Brain microvascular endothelial cell (primary cell): Measurements from ENCODE around the gene FOCAD.

Source experiments
- DNase-seq: peaks from one replicate; pipeline ENCODE4 v3.0.0-alpha.2; 2020
- H3K27ac ChIP-seq: fragments of 250-450 bp; sonication (Bioruptor Pico); 2 replicates; pipeline ENCODE4 v1.5.1; 2020; ENCODE audit warnings: mild to moderate bottlenecking, moderate library complexity
- H3K27me3 ChIP-seq: fragments of 250-450 bp; sonication (Bioruptor Pico); replicated peaks from 2 replicates; pipeline ENCODE4 v1.5.1; 2020; ENCODE audit warnings: mild to moderate bottlenecking
- H3K36me3 ChIP-seq: fragments of 250-450 bp; sonication (Bioruptor Pico); replicated peaks from 2 replicates; pipeline ENCODE4 v1.5.1; 2020; ENCODE audit warnings: mild to moderate bottlenecking
- H3K4me3 ChIP-seq: 2 replicates; pipeline ENCODE4 v1.5.1; 2011; ENCODE audit warnings: low read depth, mild to moderate bottlenecking, control low read depth, low read length, moderate library complexity
- CTCF ChIP-seq: IDR thresholded peaks from 2 replicates; pipeline ENCODE4 v1.5.1; 2011; ENCODE audit warnings: low read depth, mild to moderate bottlenecking, moderate library complexity, low read length, control low read depth, inconsistent platforms; ENCODE audit errors: missing control alignments
- in situ Hi-C: cut with HindIII; loops from 2 replicates; pipeline ENCODE4 v1.10.0; 2017; ENCODE audit warnings: low sequenced_read_pairs, low pct_ligation_motif_present

The FOCAD gene

GRCh38 chr9:20898885-20899554 lies 215.0 kb downstream of the FOCAD start:
- Histone ChIP-seq H3K27ac (no peak overlapping the region), H3K27me3 (no peaks in the 10 kb centered on the region), H3K36me3 (no peaks in the 10 kb centered on the region), H3K4me3 (no peak overlapping the region)
- TF ChIP-seq CTCF = no peak
- in situ Hi-C loops = no loop called here
- DNase-seq = peak; percentile 60

GRCh38 chr9:20903212-20903611 lies 219.2 kb downstream of the FOCAD start:
- Histone ChIP-seq H3K27me3 (no peaks in the 10 kb centered on the region), H3K36me3 (no peaks in the 10 kb centered on the region), H3K27ac (no peak overlapping the region), H3K4me3 (no peak overlapping the region)
- TF ChIP-seq CTCF = no peak
- in situ Hi-C loops = no loop called here
- DNase-seq = no peak

GRCh38 chr9:20904995-20905394 lies 220.9 kb downstream of the FOCAD start:
- no peaks in the 10 kb centered on the region for H3K27me3 ChIP-seq
- in situ Hi-C loops = no loop called here
- no peak for TF ChIP-seq CTCF

GRCh38 chr9:20906326-20906725 lies 222.3 kb downstream of the FOCAD start:
- DNase-seq = no peak
- no peak overlapping the region for H3K4me3 ChIP-seq
- TF ChIP-seq CTCF = no peak
- no peak overlapping the region for H3K27ac ChIP-seq
- in situ Hi-C loops = no loop called here
- no peaks in the 10 kb centered on the region for H3K36me3 ChIP-seq
- H3K27me3 ChIP-seq = no peaks in the 10 kb centered on the region

More at GRCh38 chr9:20904995-20905394, 220.9 kb downstream of the FOCAD start:
- DNase-seq = no peak
- Histone ChIP-seq H3K27ac (no peak overlapping the region), H3K4me3 (no peak overlapping the region), H3K36me3 (no peaks in the 10 kb centered on the region)

DNA sequence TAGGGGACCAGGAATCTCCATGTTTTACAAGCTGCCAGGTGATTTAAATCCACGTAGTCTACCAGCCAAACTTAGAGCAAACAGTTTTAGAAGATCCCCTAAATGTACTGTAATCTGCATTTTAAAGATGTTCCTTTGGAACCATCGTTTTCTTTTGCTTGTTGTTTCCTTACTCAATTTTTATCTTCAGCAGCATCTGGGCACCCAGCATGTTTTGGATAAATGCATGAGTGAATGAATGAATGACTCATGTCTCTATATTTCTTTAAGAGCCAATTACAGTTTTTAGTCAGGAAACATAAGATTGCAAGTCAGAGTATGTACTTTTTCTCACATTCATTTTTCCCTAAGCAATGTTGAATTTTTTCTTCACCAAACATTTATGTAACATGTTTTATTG lies 224.4 kb downstream of the FOCAD start:
- Histone ChIP-seq H3K36me3 (no peaks in the 10 kb centered on the region), H3K27ac (no peak overlapping the region), H3K27me3 (no peaks in the 10 kb centered on the region), H3K4me3 (no peak overlapping the region)
- TF ChIP-seq CTCF = no peak
- in situ Hi-C loops = no loop called here
- DNase-seq = no peak

GRCh38 chr9:20914556-20914955 lies 230.5 kb downstream of the FOCAD start:
- Histone ChIP-seq H3K4me3 (no peak overlapping the region), H3K27ac (no peak overlapping the region), H3K36me3 (no peaks in the 10 kb centered on the region), H3K27me3 (no peaks in the 10 kb centered on the region)
- no peak for TF ChIP-seq CTCF
- in situ Hi-C loops = no loop called here
- no peak for DNase-seq
